ENCODE data around the gene SCAMP1.

GRCh38 chr5:78405829-78406750, 45.7 kb downstream of the SCAMP1 start:
- no peak for TF ChIP-seq CTCF (IDR thresholded peaks at IDR 0.05)
- no peak for TF ChIP-seq POLR2A (IDR thresholded peaks at IDR 0.05)

Measured in lower leg skin (tissue), 3 donors.